ENCODE data around the gene ZNF292.

The ZNF292 gene

DNA sequence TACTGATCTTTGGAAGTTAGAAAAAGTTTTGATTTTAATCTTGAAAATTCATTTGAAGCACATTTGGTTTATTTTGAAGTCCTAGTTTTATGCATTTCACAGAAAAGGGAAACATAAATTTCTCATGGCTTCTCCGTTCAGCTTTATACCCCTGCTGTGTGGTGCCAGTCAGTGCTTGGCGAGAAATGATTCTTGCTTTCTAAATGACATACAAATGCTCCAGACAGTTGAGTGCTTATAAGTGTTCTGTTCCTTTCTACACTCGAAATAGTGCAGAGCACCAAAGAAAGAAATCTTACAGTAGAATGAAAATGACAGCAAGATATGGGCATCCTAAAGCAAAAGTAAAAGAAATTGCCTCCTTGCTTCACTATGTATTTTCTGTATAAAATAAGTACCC is 9.0 kb upstream of the ZNF292 start:
- peaks cover 6% of the 10 kb centered on the region for H3K4me1 ChIP-seq (ENCODE audit: low read depth, poor library complexity, severe bottlenecking)
- no peaks in the 10 kb centered on the region for H3K27me3 ChIP-seq (ENCODE audit: insufficient read depth, low read depth)
- no peak overlapping the region for H3K4me2 ChIP-seq
- TF ChIP-seq, protein P1, sequence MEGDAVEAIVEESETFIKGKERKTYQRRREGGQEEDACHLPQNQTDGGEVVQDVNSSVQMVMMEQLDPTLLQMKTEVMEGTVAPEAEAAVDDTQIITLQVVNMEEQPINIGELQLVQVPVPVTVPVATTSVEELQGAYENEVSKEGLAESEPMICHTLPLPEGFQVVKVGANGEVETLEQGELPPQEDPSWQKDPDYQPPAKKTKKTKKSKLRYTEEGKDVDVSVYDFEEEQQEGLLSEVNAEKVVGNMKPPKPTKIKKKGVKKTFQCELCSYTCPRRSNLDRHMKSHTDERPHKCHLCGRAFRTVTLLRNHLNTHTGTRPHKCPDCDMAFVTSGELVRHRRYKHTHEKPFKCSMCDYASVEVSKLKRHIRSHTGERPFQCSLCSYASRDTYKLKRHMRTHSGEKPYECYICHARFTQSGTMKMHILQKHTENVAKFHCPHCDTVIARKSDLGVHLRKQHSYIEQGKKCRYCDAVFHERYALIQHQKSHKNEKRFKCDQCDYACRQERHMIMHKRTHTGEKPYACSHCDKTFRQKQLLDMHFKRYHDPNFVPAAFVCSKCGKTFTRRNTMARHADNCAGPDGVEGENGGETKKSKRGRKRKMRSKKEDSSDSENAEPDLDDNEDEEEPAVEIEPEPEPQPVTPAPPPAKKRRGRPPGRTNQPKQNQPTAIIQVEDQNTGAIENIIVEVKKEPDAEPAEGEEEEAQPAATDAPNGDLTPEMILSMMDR (conservative IDR thresholded peaks at IDR 0.05; ENCODE audit: low read depth, low read length), result no peak
- no peaks in the 10 kb centered on the region for H3K36me3 ChIP-seq (ENCODE audit: insufficient read depth)
- no peak overlapping the region for H3K4me3 ChIP-seq (IDR thresholded peaks at IDR 0.05; ENCODE audit: insufficient read depth, low read depth, low read length)
- no peaks in the 10 kb centered on the region for H4K20me1 ChIP-seq (ENCODE audit: insufficient read depth)
- no peak overlapping the region for H2AFZ ChIP-seq (ENCODE audit: low read depth)
- H3K79me2 ChIP-seq (ENCODE audit: insufficient read depth, low read depth), result no peaks in the 10 kb centered on the region
- H3K27ac ChIP-seq, result no peak overlapping the region
- H3K9ac ChIP-seq, result no peak overlapping the region

DNA sequence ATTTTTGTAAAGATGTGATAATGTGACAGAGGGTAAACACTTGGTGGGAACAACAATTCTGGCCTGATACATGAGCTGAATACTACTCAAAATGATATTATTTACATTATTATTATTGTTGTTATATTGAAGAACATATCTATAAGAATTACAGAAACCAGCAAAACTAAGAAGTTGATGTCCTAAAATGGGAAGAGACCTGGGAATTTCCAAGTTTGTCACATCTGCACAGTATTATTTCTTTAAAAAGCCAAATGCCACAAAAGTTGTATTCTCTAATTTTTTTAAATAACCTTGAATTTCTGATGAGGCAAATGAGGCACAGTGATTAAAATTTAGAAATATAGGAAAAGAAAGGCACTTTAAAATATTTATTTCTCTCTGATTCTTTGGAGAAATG is 5.0 kb upstream of the ZNF292 start:
- Histone ChIP-seq H2AFZ (ENCODE audit: low read depth) (no peak overlapping the region), H3K4me2 (no peak overlapping the region), H3K9ac (no peak overlapping the region), H3K27ac (no peak overlapping the region), H3K4me3 (IDR thresholded peaks at IDR 0.05; ENCODE audit: insufficient read depth, low read depth, low read length) (no peak overlapping the region), H4K20me1 (ENCODE audit: insufficient read depth) (no peaks in the 10 kb centered on the region), H3K4me1 (ENCODE audit: low read depth, poor library complexity, severe bottlenecking) (peaks cover 20% of the 10 kb centered on the region), H3K79me2 (ENCODE audit: insufficient read depth, low read depth) (0 out of 2 replicates have a peak, but pooled peaks cover 5% of the 10 kb centered on the region), H3K27me3 (ENCODE audit: insufficient read depth, low read depth) (no peaks in the 10 kb centered on the region), H3K36me3 (ENCODE audit: insufficient read depth) (no peaks in the 10 kb centered on the region)
- TF ChIP-seq, protein P1 (conservative IDR thresholded peaks at IDR 0.05; ENCODE audit: low read depth, low read length), result no peak

DNA sequence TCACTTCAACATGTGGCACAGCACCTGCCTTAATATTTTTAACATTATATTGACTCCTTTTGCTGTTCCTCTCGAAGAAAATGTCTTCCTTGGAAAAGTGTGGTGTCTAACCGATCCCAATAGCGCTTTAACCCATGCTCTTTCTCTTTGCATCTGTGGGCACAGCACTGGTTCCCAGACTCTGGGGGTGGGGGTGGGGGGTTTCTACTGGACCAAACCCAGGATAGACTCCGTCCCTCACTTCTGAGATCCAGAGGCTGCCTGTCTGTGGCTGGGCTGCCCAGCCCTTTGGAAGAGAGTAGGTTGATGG is 3.9 kb upstream of the ZNF292 start:
- TF ChIP-seq, protein P1 (conservative IDR thresholded peaks at IDR 0.05; ENCODE audit: low read depth, low read length), result no peak
- peak overlapping the region; percentile 84 for H3K27ac ChIP-seq
- H3K4me2 ChIP-seq, result peak overlapping the region; percentile 68
- H4K20me1 ChIP-seq (ENCODE audit: insufficient read depth), result no peaks in the 10 kb centered on the region
- peak overlapping the region; percentile 83 for H3K9ac ChIP-seq
- peaks cover 20% of the 10 kb centered on the region for H3K4me1 ChIP-seq (ENCODE audit: low read depth, poor library complexity, severe bottlenecking)
- H3K79me2 ChIP-seq (ENCODE audit: insufficient read depth, low read depth), result peaks cover 10% of the 10 kb centered on the region
- H3K4me3 ChIP-seq (IDR thresholded peaks at IDR 0.05; ENCODE audit: insufficient read depth, low read depth, low read length), result no peak overlapping the region
- H2AFZ ChIP-seq (ENCODE audit: low read depth), result peak overlapping the region; percentile 86
- no peaks in the 10 kb centered on the region for H3K27me3 ChIP-seq (ENCODE audit: insufficient read depth, low read depth)
- no peaks in the 10 kb centered on the region for H3K36me3 ChIP-seq (ENCODE audit: insufficient read depth)

DNA sequence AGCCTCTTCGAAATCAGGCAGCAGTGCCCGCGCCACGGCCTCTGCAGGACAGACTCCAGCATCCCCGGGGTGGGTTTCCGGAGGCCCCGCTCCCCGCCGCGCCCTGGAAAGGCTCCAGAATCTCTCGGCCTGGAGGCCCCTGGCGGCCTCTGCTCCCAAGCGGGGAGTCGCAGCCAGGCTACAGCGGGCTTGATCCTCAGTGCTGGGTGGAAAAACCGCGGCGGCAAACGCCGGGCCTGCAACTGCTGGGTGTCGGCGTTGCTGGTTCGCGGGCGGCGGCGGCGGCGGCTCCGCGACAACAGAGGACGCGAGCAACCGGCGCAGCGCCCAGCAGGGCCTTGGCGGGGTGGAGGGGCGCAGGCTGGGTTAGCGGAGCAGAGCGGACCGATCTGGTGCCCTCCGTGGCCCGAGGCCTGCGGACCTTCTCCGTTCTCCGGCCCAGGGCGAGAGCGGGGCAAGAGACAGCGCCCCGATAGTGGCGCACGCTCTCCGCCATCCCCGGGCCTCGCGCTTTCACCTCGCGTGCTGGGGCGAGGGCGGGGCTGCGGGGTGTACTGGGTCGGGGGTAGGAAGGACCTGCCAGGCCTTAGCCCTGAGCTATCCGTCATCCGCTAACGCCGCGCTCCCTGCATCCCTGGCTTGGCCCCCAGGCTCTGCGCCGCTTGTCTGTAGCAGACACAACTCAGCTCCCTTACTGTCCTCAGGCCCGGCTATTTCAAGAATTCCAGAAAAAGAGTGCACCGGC is 3.4 kb upstream of the ZNF292 start:
- peak overlapping the region; percentile 68 for H3K4me2 ChIP-seq
- peaks cover 15% of the 10 kb centered on the region for H3K79me2 ChIP-seq (ENCODE audit: insufficient read depth, low read depth)
- H3K27ac ChIP-seq, result peak overlapping the region; percentile 84
- TF ChIP-seq, protein P1 (conservative IDR thresholded peaks at IDR 0.05; ENCODE audit: low read depth, low read length), result no peak
- H3K4me3 ChIP-seq (IDR thresholded peaks at IDR 0.05; ENCODE audit: insufficient read depth, low read depth, low read length), result no peak overlapping the region
- H3K9ac ChIP-seq, result peak overlapping the region; percentile 83
- peaks cover 20% of the 10 kb centered on the region for H3K4me1 ChIP-seq (ENCODE audit: low read depth, poor library complexity, severe bottlenecking)
- H2AFZ ChIP-seq (ENCODE audit: low read depth), result peak overlapping the region; percentile 86
- no peaks in the 10 kb centered on the region for H3K36me3 ChIP-seq (ENCODE audit: insufficient read depth)
- H4K20me1 ChIP-seq (ENCODE audit: insufficient read depth), result no peaks in the 10 kb centered on the region
- H3K27me3 ChIP-seq (ENCODE audit: insufficient read depth, low read depth), result no peaks in the 10 kb centered on the region

All from KMS-11 (cell line).